ENCODE results near the gene IRAK3.

DNA sequence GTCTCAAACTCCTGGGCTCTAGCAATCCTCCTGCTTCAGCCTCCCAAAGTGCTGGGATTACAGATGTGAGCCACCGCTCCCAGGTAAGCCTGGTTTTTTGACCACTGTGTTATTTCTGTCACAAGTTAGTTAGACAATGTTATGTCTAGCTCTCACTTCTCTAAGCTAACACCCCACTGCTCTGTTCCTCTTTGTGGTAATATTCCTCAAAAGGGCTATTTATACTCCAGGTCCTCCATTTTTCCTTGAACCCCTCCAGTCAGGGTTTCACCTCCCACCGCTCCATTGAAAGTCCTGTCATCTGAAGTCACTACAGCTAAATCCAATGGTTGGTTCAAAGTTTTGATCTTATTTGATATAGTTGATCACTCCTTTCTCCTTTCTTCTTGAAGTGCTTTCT is 5.1 kb downstream of the IRAK3 start:
- TF ChIP-seq ZFP30 (CRISPR knock-in tag; IDR thresholded peaks at IDR 0.05), result no peak
- TF ChIP-seq GLIS3 (CRISPR knock-in tag; IDR thresholded peaks at IDR 0.05), result no peak
- no peak for TF ChIP-seq CREB5 (CRISPR knock-in tag; IDR thresholded peaks at IDR 0.05; ENCODE audit: low read depth)
- TF ChIP-seq, protein P1, sequence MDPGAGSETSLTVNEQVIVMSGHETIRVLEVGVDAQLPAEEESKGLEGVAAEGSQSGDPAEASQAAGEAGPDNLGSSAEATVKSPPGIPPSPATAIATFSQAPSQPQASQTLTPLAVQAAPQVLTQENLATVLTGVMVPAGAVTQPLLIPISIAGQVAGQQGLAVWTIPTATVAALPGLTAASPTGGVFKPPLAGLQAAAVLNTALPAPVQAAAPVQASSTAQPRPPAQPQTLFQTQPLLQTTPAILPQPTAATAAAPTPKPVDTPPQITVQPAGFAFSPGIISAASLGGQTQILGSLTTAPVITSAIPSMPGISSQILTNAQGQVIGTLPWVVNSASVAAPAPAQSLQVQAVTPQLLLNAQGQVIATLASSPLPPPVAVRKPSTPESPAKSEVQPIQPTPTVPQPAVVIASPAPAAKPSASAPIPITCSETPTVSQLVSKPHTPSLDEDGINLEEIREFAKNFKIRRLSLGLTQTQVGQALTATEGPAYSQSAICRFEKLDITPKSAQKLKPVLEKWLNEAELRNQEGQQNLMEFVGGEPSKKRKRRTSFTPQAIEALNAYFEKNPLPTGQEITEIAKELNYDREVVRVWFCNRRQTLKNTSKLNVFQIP (CRISPR knock-in tag; IDR thresholded peaks at IDR 0.05; ENCODE audit: borderline replicate concordance, low read depth), result no peak
- no peak for TF ChIP-seq PATZ1 (CRISPR knock-in tag; IDR thresholded peaks at IDR 0.05; ENCODE audit: borderline replicate concordance)
- no peak for TF ChIP-seq PPARA (CRISPR knock-in tag; IDR thresholded peaks at IDR 0.05; ENCODE audit: borderline replicate concordance)
- no peak for TF ChIP-seq TCF4 (CRISPR knock-in tag; IDR thresholded peaks at IDR 0.05; ENCODE audit: borderline replicate concordance)
- no peak for TF ChIP-seq ZFP3 (CRISPR knock-in tag; IDR thresholded peaks at IDR 0.05)
- TF ChIP-seq ARNTL (CRISPR knock-in tag; IDR thresholded peaks at IDR 0.05; ENCODE audit: borderline replicate concordance, low read depth), result no peak
- TF ChIP-seq CSDC2 (CRISPR knock-in tag; IDR thresholded peaks at IDR 0.05), result no peak
- TF ChIP-seq SNAI2 (CRISPR knock-in tag; IDR thresholded peaks at IDR 0.05), result no peak
- TF ChIP-seq OSR1 (CRISPR knock-in tag; IDR thresholded peaks at IDR 0.05), result no peak
